ENCODE data around the gene CDH13. TPM values are rescaled to one million over a fixed set of nuclear protein-coding genes. Genes with fewer than 3 reads are reported as not detected.

Gene CDH13
- total and polyA plus RNA-seq, 2 of the 8 experiments (the other 6 are each of a cell fraction or from before 2014, with no cell fraction given) = 2.3 to 2.4 TPM

GRCh38 chr16:82830944-82831343 lies 204.2 kb downstream of the CDH13 start:
- Histone ChIP-seq H3K4ac (replicated peaks; ENCODE audit: insufficient read length, low read depth, low read length) (no peak overlapping the region), H4K8ac (ENCODE audit: extremely low read depth, insufficient read depth, low read length) (no peak overlapping the region), H3K4me1 (replicated peaks in 1 of 4; ENCODE audit: control insufficient read depth in 3 of 4, insufficient read depth in 4 of 4, low read length in 3 of 4) (peaks cover 7 to 26% (median 22%) of the 10 kb centered on the region in 4 experiments), H3K23me2 (ENCODE audit: low read depth, low read length) (no peaks in the 10 kb centered on the region), H4K91ac (replicated peaks; ENCODE audit: insufficient read length, low read length) (no peak overlapping the region), H2BK20ac (ENCODE audit: low read length) (no peak overlapping the region), H2BK5ac (ENCODE audit: low read depth, low read length) (no peak overlapping the region), H2AFZ (ENCODE audit: low read length) (no peak overlapping the region), H3K9ac (replicated peaks in 1 of 4; ENCODE audit: extremely low read depth in 1 of 4, low read depth in 3 of 4, low read length in 3 of 4) (no peak overlapping the region), H3K27me3 (replicated peaks in 1 of 4; ENCODE audit: control insufficient read depth in 3 of 4, extremely low read depth in 1 of 4, insufficient read depth in 3 of 4, low read length in 3 of 4) (no peaks in the 10 kb centered on the region), H3K23ac (ENCODE audit: insufficient read length) (no peak overlapping the region), H3K36me3 (ENCODE audit: control insufficient read depth in 2 of 4, insufficient read depth in 4 of 4, low read length in 3 of 4) (no peaks in the 10 kb centered on the region), H3K56ac (replicated peaks; ENCODE audit: insufficient read length, low read depth, low read length) (no peak overlapping the region), H2BK12ac (ENCODE audit: low read depth, low read length) (no peak overlapping the region), H2BK120ac (replicated peaks; ENCODE audit: low read depth, low read length) (no peak overlapping the region), H4K5ac (ENCODE audit: insufficient read length, low read depth, low read length) (no peak overlapping the region), H3K27ac (ENCODE audit: low read depth, low read length) (no peak overlapping the region), H3K4me3 (ENCODE audit: extremely low read depth in 1 of 4, insufficient read depth in 2 of 4, low read depth in 3 of 4, low read length in 4 of 4) (no peak overlapping the region), H3K9me3 (ENCODE audit: insufficient read depth in 2 of 2, low read depth in 1 of 2, low read length in 1 of 2) (no peaks in the 10 kb centered on the region), H3K18ac (ENCODE audit: extremely low read depth, low read length) (no peak overlapping the region), H3K14ac (ENCODE audit: insufficient read length) (no peak overlapping the region), H2AK5ac (ENCODE audit: low read depth, low read length) (no peak overlapping the region), H3K4me2 (ENCODE audit: insufficient read depth in 1 of 2, low read depth in 2 of 2, low read length in 2 of 2) (no peak overlapping the region), H2BK15ac (ENCODE audit: low read length) (no peak overlapping the region), H4K20me1 (replicated peaks in 1 of 2; ENCODE audit: control insufficient read depth in 1 of 2, insufficient read depth in 2 of 2, low read length in 2 of 2) (no peaks in the 10 kb centered on the region), H3K79me2 (ENCODE audit: control insufficient read depth in 1 of 2, insufficient read depth in 2 of 2, low read length in 2 of 2) (no peaks in the 10 kb centered on the region), H3K79me1 (ENCODE audit: low read depth, low read length) (no peaks in the 10 kb centered on the region)
- CTCF ChIA-PET (ENCODE audit: partially characterized antibody) = interaction anchor here (0.6 kb wide), 1 partner anchor 40 kb away, joined by 4 read pairs; no protein-coding TSS in a partner anchor
- POLR2A ChIA-PET (ENCODE audit: partially characterized antibody) = no interaction called here
- FAIRE-seq = no peak
- no peak for DNase-seq (ENCODE audit: low read depth in 1 of 2, low spot score in 2 of 2)
- WGBS, 2 experiments (ENCODE audit: extremely low coverage in 1 of 2, insufficient coverage in 1 of 2, insufficient read length in 1 of 2, insufficient replicate concordance in 2 of 2, low coverage in 1 of 2, low lambda C conversion rate in 2 of 2, missing lambda C conversion rate in 1 of 2) = 52% methylated on average over 7 of the region's 7 CpGs; no CpG with 5 or more reads in 1 of the 2 experiments
- TF ChIP-seq SP2 (IDR thresholded peaks at IDR 0.05; ENCODE audit: low read length) (no peak), USF2 (IDR thresholded peaks at IDR 0.05; ENCODE audit: low read length) (no peak), EP300 (IDR thresholded peaks at IDR 0.05; ENCODE audit: borderline replicate concordance in 1 of 2, low read depth in 2 of 2, low read length in 2 of 2) (no peak), BCL11A (IDR thresholded peaks at IDR 0.05; ENCODE audit: low read depth in 2 of 2, low read length in 2 of 2) (no peak), JUND (IDR thresholded peaks at IDR 0.05; ENCODE audit: low read length) (no peak), RNF2 (IDR thresholded peaks at IDR 0.05; ENCODE audit: borderline replicate concordance, low read depth, low read length, missing control alignments, poor library complexity, severe bottlenecking) (no peak), SAP30 (IDR thresholded peaks at IDR 0.05; ENCODE audit: insufficient read depth, insufficient replicate concordance, low read length) (no peak), TAF1 (IDR thresholded peaks at IDR 0.05; ENCODE audit: low read depth, low read length) (no peak), RBBP5 (IDR thresholded peaks at IDR 0.05; ENCODE audit: borderline replicate concordance, low read depth, low read length) (no peak), KDM1A (IDR thresholded peaks at IDR 0.05; ENCODE audit: borderline replicate concordance, low read length) (no peak), SRF (IDR thresholded peaks at IDR 0.05; ENCODE audit: low read depth, low read length) (no peak), EZH2 (IDR thresholded peaks at IDR 0.05; ENCODE audit: low read depth, low read length, severe bottlenecking) (no peak)
